Central memory CD8-positive, alpha-beta T cell (primary cell): Measurements from ENCODE around the gene SCYL3.

Experiments used
- ATAC-seq: fragments of 150-1000 bp; cut with Tn5 transposase; replicated peaks from 2 replicates; pipeline ENCODE4 v1.10.0; 2022; ENCODE audit warnings: mild to moderate bottlenecking, moderate FRiP score, moderate number of reproducible peaks; ENCODE audit not compliant: poor library complexity, severe bottlenecking; ENCODE audit errors: extremely low read depth
- DNase-seq, 2 donors: peaks; one replicate each; pipeline ENCODE4 v3.0.0; 2021; ENCODE audit warnings: low spot score in 2 of 2
- H3K27ac Mint-ChIP-seq: one replicate; pipeline ENCODE4 v1.8.0; 2022; ENCODE audit warnings: low read depth, mild to moderate bottlenecking, moderate library complexity, mixed read lengths
- H3K27me3 Mint-ChIP-seq: one replicate; pipeline ENCODE4 v1.8.0; 2022; ENCODE audit warnings: mixed read lengths
- H3K36me3 Mint-ChIP-seq: one replicate; pipeline ENCODE4 v1.8.0; 2022; ENCODE audit warnings: mild to moderate bottlenecking, moderate library complexity, mixed read lengths; ENCODE audit not compliant: insufficient read depth
- H3K4me1 Mint-ChIP-seq: one replicate; pipeline ENCODE4 v1.8.0; 2022; ENCODE audit warnings: mixed read lengths
- H3K4me3 Mint-ChIP-seq: one replicate; pipeline ENCODE4 v1.8.0; 2022; ENCODE audit warnings: mild to moderate bottlenecking, moderate library complexity, mixed read lengths
- H3K9me3 Mint-ChIP-seq: one replicate; pipeline ENCODE4 v1.8.0; 2022; ENCODE audit warnings: mixed read lengths

The SCYL3 gene

GRCh38 chr1:169858467-169858866, 35.2 kb downstream of the SCYL3 start:
- Mint-ChIP-seq H3K36me3 (peaks cover 54% of the 10 kb centered on the region), H3K4me3 (no peak overlapping the region), H3K4me1 (peaks cover 10% of the 10 kb centered on the region), H3K9me3 (no peaks in the 10 kb centered on the region), H3K27ac (no peak overlapping the region), H3K27me3 (no peaks in the 10 kb centered on the region)
- no peak for ATAC-seq
- no peak for DNase-seq

GRCh38 chr1:169853341-169853740, 40.4 kb downstream of the SCYL3 start:
- peaks cover 50% of the 10 kb centered on the region for H3K36me3 Mint-ChIP-seq
- no peak overlapping the region for H3K4me3 Mint-ChIP-seq
- no peaks in the 10 kb centered on the region for H3K9me3 Mint-ChIP-seq
- H3K4me1 Mint-ChIP-seq = peaks cover 7% of the 10 kb centered on the region
- DNase-seq (no peak), ATAC-seq (no peak)
- H3K27ac Mint-ChIP-seq = no peak overlapping the region
- H3K27me3 Mint-ChIP-seq = no peaks in the 10 kb centered on the region

GRCh38 chr1:169849346-169850022, 44.2 kb downstream of the SCYL3 start:
- H3K27ac Mint-ChIP-seq = no peak overlapping the region
- H3K4me1 Mint-ChIP-seq = peaks cover 7% of the 10 kb centered on the region

GRCh38 chr1:169848456-169848855, 45.2 kb downstream of the SCYL3 start:
- H3K27ac Mint-ChIP-seq = no peak overlapping the region
- H3K27me3 Mint-ChIP-seq = no peaks in the 10 kb centered on the region
- ATAC-seq = no peak
- peaks cover 35% of the 10 kb centered on the region for H3K36me3 Mint-ChIP-seq
- H3K9me3 Mint-ChIP-seq = no peaks in the 10 kb centered on the region
- H3K4me3 Mint-ChIP-seq = no peak overlapping the region
- no peak for DNase-seq
- H3K4me1 Mint-ChIP-seq = peaks cover 3% of the 10 kb centered on the region

More at GRCh38 chr1:169849346-169850022, 44.2 kb downstream of the SCYL3 start:
- Mint-ChIP-seq H3K9me3 (no peaks in the 10 kb centered on the region), H3K36me3 (peaks cover 45% of the 10 kb centered on the region), H3K27me3 (no peaks in the 10 kb centered on the region), H3K4me3 (no peak overlapping the region)
- DNase-seq (no peak), ATAC-seq (no peak)

GRCh38 chr1:169844941-169845608, 48.6 kb downstream of the SCYL3 start:
- Mint-ChIP-seq H3K4me3 (no peak overlapping the region), H3K4me1 (no peaks in the 10 kb centered on the region), H3K27me3 (no peaks in the 10 kb centered on the region), H3K36me3 (peaks cover 24% of the 10 kb centered on the region), H3K9me3 (peaks cover 11% of the 10 kb centered on the region), H3K27ac (no peak overlapping the region)
- DNase-seq = no peak
- no peak for ATAC-seq

GRCh38 chr1:169838942-169839341, 54.8 kb downstream of the SCYL3 start:
- Mint-ChIP-seq H3K4me3 (no peak overlapping the region), H3K27ac (no peak overlapping the region), H3K9me3 (peaks cover 20% of the 10 kb centered on the region), H3K4me1 (no peaks in the 10 kb centered on the region), H3K27me3 (no peaks in the 10 kb centered on the region), H3K36me3 (peaks cover 6% of the 10 kb centered on the region)
- no peak for DNase-seq
- no peak for ATAC-seq

- H3K4me3 Mint-ChIP-seq = no peak overlapping the region
- peaks cover 8% of the 10 kb centered on the region for H3K36me3 Mint-ChIP-seq
- H3K4me1 Mint-ChIP-seq = no peaks in the 10 kb centered on the region
- DNase-seq = no peak
- ATAC-seq = no peak
- H3K9me3 Mint-ChIP-seq = peaks cover 19% of the 10 kb centered on the region
- H3K27me3 Mint-ChIP-seq = no peaks in the 10 kb centered on the region
- no peak overlapping the region for H3K27ac Mint-ChIP-seq
Measured at GRCh38 chr1:169836198-169836597, 57.5 kb downstream of the SCYL3 start.

GRCh38 chr1:169835647-169836046, 58.0 kb downstream of the SCYL3 start:
- no peak overlapping the region for H3K27ac Mint-ChIP-seq
- no peak for DNase-seq
- no peak overlapping the region for H3K4me3 Mint-ChIP-seq
- H3K36me3 Mint-ChIP-seq = peaks cover 3% of the 10 kb centered on the region
- ATAC-seq = no peak
- H3K4me1 Mint-ChIP-seq = no peaks in the 10 kb centered on the region
- H3K27me3 Mint-ChIP-seq = no peaks in the 10 kb centered on the region
- peaks cover 14% of the 10 kb centered on the region for H3K9me3 Mint-ChIP-seq

- H3K9me3 Mint-ChIP-seq = peaks cover 6% of the 10 kb centered on the region
- H3K27ac Mint-ChIP-seq = peak overlapping the region; percentile 5
- peaks cover 6% of the 10 kb centered on the region for H3K36me3 Mint-ChIP-seq
- H3K4me1 Mint-ChIP-seq = no peaks in the 10 kb centered on the region
- no peak for DNase-seq
- no peaks in the 10 kb centered on the region for H3K27me3 Mint-ChIP-seq
- ATAC-seq = no peak
- no peak overlapping the region for H3K4me3 Mint-ChIP-seq
Measured at GRCh38 chr1:169834869-169835268, 58.8 kb downstream of the SCYL3 start.

- Mint-ChIP-seq H3K36me3 (peaks cover 6% of the 10 kb centered on the region), H3K27me3 (no peaks in the 10 kb centered on the region), H3K9me3 (no peaks in the 10 kb centered on the region), H3K4me1 (no peaks in the 10 kb centered on the region), H3K27ac (no peak overlapping the region), H3K4me3 (no peak overlapping the region)
- DNase-seq = no peak
- no peak for ATAC-seq
Measured at GRCh38 chr1:169833179-169833901, 60.4 kb downstream of the SCYL3 start.

GRCh38 chr1:169829671-169830070, 64.0 kb downstream of the SCYL3 start:
- Mint-ChIP-seq H3K9me3 (no peaks in the 10 kb centered on the region), H3K36me3 (peaks cover 10% of the 10 kb centered on the region), H3K4me1 (no peaks in the 10 kb centered on the region)

GRCh38 chr1:169824153-169824552, 69.5 kb downstream of the SCYL3 start:
- Mint-ChIP-seq H3K36me3 (peaks cover 8% of the 10 kb centered on the region), H3K9me3 (no peaks in the 10 kb centered on the region), H3K27ac (no peak overlapping the region), H3K4me3 (no peak overlapping the region), H3K4me1 (peaks cover 7% of the 10 kb centered on the region), H3K27me3 (no peaks in the 10 kb centered on the region)
- DNase-seq = no peak
- ATAC-seq = no peak

More at GRCh38 chr1:169829671-169830070, 64.0 kb downstream of the SCYL3 start:
- ATAC-seq (no peak), DNase-seq (no peak)
- Mint-ChIP-seq H3K27me3 (no peaks in the 10 kb centered on the region), H3K4me3 (no peak overlapping the region), H3K27ac (no peak overlapping the region)

- no peaks in the 10 kb centered on the region for H3K9me3 Mint-ChIP-seq
- H3K36me3 Mint-ChIP-seq = peaks cover 8% of the 10 kb centered on the region
- ATAC-seq = no peak
- no peak overlapping the region for H3K4me3 Mint-ChIP-seq
- no peak for DNase-seq
- H3K4me1 Mint-ChIP-seq = peaks cover 7% of the 10 kb centered on the region
- no peaks in the 10 kb centered on the region for H3K27me3 Mint-ChIP-seq
- no peak overlapping the region for H3K27ac Mint-ChIP-seq
Measured at GRCh38 chr1:169821500-169821899, 72.2 kb downstream of the SCYL3 start.
